Activated CD8-positive, alpha-beta memory T cell treated with anti-CD3 and anti-CD28 coated beads, Interleukin-2, amount 50 U/mL, for 4 hours (primary cell): ENCODE results near the gene BLOC1S1.

Experiments
- DNase-seq: peaks from one replicate; pipeline ENCODE4 v3.0.0-alpha.2; 2020

Gene BLOC1S1

GRCh38 chr12:55715833-55716581, at the start of gene BLOC1S1:
Gene BLOC1S1 (plus strand): TSS chr12:55716046. CDS start chr12:55716052, 6 bp downstream.
- peak; percentile 91 for DNase-seq

- DNase-seq = no peak
These were observed 49.3 kb upstream of the BLOC1S1 start for GRCh38 chr12:55666508-55666907.

- no peak for DNase-seq
These were observed 45.6 kb upstream of the BLOC1S1 start for GRCh38 chr12:55670276-55670675.

- DNase-seq = no peak
These were observed 44.1 kb upstream of the BLOC1S1 start for GRCh38 chr12:55671746-55672145.

- no peak for DNase-seq
These were observed 42.2 kb upstream of the BLOC1S1 start for GRCh38 chr12:55673638-55674037.

- no peak for DNase-seq
These were observed 40.2 kb upstream of the BLOC1S1 start for GRCh38 chr12:55675666-55676065.

- no peak for DNase-seq
These were observed 39.1 kb upstream of the BLOC1S1 start for GRCh38 chr12:55676707-55677106.

- no peak for DNase-seq
These were observed 36.2 kb upstream of the BLOC1S1 start for GRCh38 chr12:55679691-55680090.

- no peak for DNase-seq
These were observed 34.4 kb upstream of the BLOC1S1 start for GRCh38 chr12:55681142-55682077.

- no peak for DNase-seq
These were observed 33.6 kb upstream of the BLOC1S1 start for GRCh38 chr12:55682087-55682796.

GRCh38 chr12:55683676-55684075, 32.2 kb upstream of the BLOC1S1 start:
- DNase-seq = no peak

- DNase-seq = no peak
These were observed 31.0 kb upstream of the BLOC1S1 start for GRCh38 chr12:55684761-55685370.

- DNase-seq = no peak
These were observed 30.2 kb upstream of the BLOC1S1 start for GRCh38 chr12:55685671-55686070.

- no peak for DNase-seq
These were observed 29.4 kb upstream of the BLOC1S1 start for GRCh38 chr12:55686366-55687010.

GRCh38 chr12:55687746-55688145, 28.1 kb upstream of the BLOC1S1 start:
- no peak for DNase-seq

- DNase-seq = no peak
These were observed 26.9 kb upstream of the BLOC1S1 start for GRCh38 chr12:55688716-55689655.

- DNase-seq = no peak
These were observed 23.1 kb upstream of the BLOC1S1 start for GRCh38 chr12:55692631-55693322.

GRCh38 chr12:55693323-55694187, 22.3 kb upstream of the BLOC1S1 start:
- no peak for DNase-seq

GRCh38 chr12:55694188-55694515, 21.7 kb upstream of the BLOC1S1 start:
- no peak for DNase-seq

GRCh38 chr12:55694651-55695050, 21.2 kb upstream of the BLOC1S1 start:
- DNase-seq = no peak
